ENCODE measurements around the gene PRKCB.

DNA sequence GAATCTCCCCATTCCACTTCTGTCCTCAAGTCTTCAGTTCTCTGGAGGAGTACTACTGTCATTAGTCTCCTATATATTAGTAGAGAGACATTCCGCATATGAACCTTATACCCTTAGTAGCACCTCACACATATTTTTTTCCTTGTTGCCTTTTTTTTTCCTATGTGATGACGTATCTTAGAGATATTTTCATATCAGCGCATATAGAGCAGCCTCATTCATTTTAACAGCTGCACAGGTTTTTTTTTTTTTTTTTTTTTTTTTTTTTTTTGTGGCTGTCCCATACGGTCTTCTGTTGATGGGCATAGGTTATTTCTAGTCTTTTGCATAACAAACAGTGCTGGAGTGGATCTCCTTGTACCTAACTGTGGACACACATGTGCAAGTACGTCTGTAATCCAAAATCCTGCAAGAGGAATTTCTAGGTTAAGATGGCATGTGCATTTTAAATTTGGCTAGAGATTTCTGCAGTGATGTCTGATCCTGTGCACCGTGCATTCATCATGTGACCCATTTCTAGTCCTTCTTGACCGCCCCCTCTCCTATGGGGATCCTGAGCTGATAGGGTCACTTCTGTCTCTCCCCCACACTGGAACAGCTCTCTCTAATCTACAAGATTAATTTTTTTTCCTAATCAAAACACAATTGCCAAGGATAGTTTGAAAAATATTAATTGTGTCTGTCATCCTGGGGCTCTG, 64.8 kb downstream of the PRKCB start:
- TF ChIP-seq, protein P1, sequence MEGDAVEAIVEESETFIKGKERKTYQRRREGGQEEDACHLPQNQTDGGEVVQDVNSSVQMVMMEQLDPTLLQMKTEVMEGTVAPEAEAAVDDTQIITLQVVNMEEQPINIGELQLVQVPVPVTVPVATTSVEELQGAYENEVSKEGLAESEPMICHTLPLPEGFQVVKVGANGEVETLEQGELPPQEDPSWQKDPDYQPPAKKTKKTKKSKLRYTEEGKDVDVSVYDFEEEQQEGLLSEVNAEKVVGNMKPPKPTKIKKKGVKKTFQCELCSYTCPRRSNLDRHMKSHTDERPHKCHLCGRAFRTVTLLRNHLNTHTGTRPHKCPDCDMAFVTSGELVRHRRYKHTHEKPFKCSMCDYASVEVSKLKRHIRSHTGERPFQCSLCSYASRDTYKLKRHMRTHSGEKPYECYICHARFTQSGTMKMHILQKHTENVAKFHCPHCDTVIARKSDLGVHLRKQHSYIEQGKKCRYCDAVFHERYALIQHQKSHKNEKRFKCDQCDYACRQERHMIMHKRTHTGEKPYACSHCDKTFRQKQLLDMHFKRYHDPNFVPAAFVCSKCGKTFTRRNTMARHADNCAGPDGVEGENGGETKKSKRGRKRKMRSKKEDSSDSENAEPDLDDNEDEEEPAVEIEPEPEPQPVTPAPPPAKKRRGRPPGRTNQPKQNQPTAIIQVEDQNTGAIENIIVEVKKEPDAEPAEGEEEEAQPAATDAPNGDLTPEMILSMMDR (IDR thresholded peaks at IDR 0.05) = no peak
- TF ChIP-seq POLR2A (IDR thresholded peaks at IDR 0.05) = no peak

Data from ovary (tissue), 3 donors.